Measurements from ENCODE around the gene BCL2.
A peak's percentile ranks its signal among the peaks of the same experiment; 100 is the strongest.

The BCL2 gene

GRCh38 chr18:63083555-63083954 is 236.0 kb downstream of the BCL2 start:
- DNase-seq (ENCODE audit: low spot score): no peak

GRCh38 chr18:63083020-63083531 is 236.5 kb downstream of the BCL2 start:
- no peak for DNase-seq (ENCODE audit: low spot score)

- no peak for DNase-seq (ENCODE audit: low spot score)
These were observed 237.1 kb downstream of the BCL2 start for GRCh38 chr18:63082366-63083019.

- DNase-seq (ENCODE audit: low spot score): no peak
These were observed 240.5 kb downstream of the BCL2 start for GRCh38 chr18:63079114-63079513.

DNA sequence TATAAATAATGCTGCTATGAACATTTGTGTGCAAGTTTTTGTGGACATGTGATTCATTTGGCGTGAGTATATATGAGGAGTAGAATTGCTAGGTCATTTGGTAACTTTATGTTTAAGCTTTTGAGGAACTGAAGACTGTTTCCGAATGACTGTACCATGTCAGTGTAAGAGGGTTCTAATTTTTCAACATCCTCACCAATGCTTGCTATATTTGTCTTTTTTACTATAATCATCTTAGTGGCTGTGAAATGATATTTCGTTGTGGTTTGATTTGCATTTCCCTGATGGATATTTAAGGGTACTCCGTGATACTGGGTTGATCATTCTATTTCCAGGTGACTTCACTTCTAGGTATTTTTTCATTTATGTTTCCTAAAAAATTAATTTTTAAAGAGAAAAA is 241.1 kb downstream of the BCL2 start:
- no peak for DNase-seq (ENCODE audit: low spot score)

DNA sequence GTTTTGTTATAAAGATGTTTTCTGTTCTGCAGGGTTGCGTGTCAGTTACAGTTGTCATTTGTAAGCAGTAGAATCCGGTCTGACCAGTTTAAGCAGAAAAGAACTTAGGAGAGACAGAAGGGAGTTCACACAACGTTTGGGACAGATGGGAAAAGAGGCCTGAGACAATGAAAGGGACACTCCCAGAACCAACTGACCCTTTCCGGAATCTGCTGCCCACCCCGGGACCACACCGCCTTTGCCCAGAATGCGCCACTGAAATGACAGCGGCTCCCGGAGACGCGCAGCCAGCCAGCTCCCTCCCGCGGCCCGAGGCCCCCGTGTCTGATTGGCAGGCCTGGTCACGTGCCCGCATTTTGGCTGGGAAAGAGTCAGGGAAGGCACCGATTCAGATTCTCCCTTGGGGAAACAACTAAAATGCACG is 244.6 kb downstream of the BCL2 start:
- peak; percentile 74 for DNase-seq (ENCODE audit: low spot score)

DNA sequence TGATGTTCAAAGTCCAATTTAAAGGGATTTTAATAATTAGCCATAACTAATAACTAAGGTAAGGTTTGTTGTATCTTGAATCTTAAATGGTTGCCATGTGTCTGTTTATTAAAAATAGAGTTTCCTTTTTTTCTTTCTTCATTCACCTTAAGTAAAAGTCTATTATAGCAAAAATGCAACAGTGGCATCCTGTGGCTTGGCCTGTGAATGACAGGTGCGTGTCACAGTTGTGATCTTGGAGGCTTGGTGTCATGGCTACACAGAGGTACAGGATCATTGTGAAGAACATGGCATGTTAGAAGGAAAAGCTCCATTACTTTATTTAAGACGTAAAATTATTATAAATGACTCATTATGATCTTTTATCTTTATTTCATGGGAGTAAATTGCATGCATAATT is 246.1 kb downstream of the BCL2 start:
- DNase-seq (ENCODE audit: low spot score): no peak

All from putamen (tissue), 1 donor.